ENCODE measurements around the gene NOM1. TPM values are rescaled to one million over a fixed set of nuclear protein-coding genes. Genes with fewer than 3 reads are reported as not detected.
"Not testable (repeated sequence)": the region's sequence is repeated elsewhere in the genome, so short reads cannot be mapped to it uniquely, and the experiment has no call there.

Gene NOM1
- total and polyA plus RNA-seq, 9 donors: 9.4 to 20.1 (median 13.6) TPM

GRCh38 chr7:156940421-156941122 is 8.9 kb upstream of the NOM1 start:
- WGBS (ENCODE audit: insufficient coverage): 94% methylated on average over 37 of the region's 57 CpGs

GRCh38 chr7:156941393-156942182 is 7.9 kb upstream of the NOM1 start:
- WGBS (ENCODE audit: insufficient coverage): 93% methylated on average over 75 of the region's 92 CpGs
- no peaks in the 10 kb centered on the region for H3K9me3 ChIP-seq (replicated peaks; ENCODE audit: control insufficient read depth, low read depth, low read length)
- no peaks in the 10 kb centered on the region for H3K36me3 ChIP-seq (ENCODE audit: control insufficient read depth, insufficient read depth, low read length)
- no peak overlapping the region for H3K4me3 ChIP-seq (ENCODE audit: low read length)
- H3K27ac ChIP-seq (ENCODE audit: low read length): no peak overlapping the region
- DNase-seq: no peak
- H3K27me3 ChIP-seq (ENCODE audit: control insufficient read depth, insufficient read depth, low read length): peaks cover 32% of the 10 kb centered on the region
- H3K4me1 ChIP-seq (ENCODE audit: control insufficient read depth, insufficient read depth, low read length): no peaks in the 10 kb centered on the region

More at GRCh38 chr7:156940421-156941122, 8.9 kb upstream of the NOM1 start:
- Histone ChIP-seq H3K27me3 (ENCODE audit: control insufficient read depth, insufficient read depth, low read length) (peaks cover 29% of the 10 kb centered on the region), H3K9me3 (replicated peaks; ENCODE audit: control insufficient read depth, low read depth, low read length) (no peaks in the 10 kb centered on the region), H3K4me1 (ENCODE audit: control insufficient read depth, insufficient read depth, low read length) (no peaks in the 10 kb centered on the region), H3K27ac (ENCODE audit: low read length) (no peak overlapping the region), H3K36me3 (ENCODE audit: control insufficient read depth, insufficient read depth, low read length) (no peaks in the 10 kb centered on the region), H3K4me3 (ENCODE audit: low read length) (no peak overlapping the region)
- DNase-seq: no peak

GRCh38 chr7:156942708-156943090 is 6.8 kb upstream of the NOM1 start:
- H3K27me3 ChIP-seq (ENCODE audit: control insufficient read depth, insufficient read depth, low read length): peaks cover 38% of the 10 kb centered on the region
- H3K36me3 ChIP-seq (ENCODE audit: control insufficient read depth, insufficient read depth, low read length): no peaks in the 10 kb centered on the region
- no peak overlapping the region for H3K4me3 ChIP-seq (ENCODE audit: low read length)
- 47% methylated on average over 20 of the region's 24 CpGs for WGBS (ENCODE audit: insufficient coverage)
- H3K9me3 ChIP-seq (replicated peaks; ENCODE audit: control insufficient read depth, low read depth, low read length): no peaks in the 10 kb centered on the region
- H3K27ac ChIP-seq (ENCODE audit: low read length): no peak overlapping the region
- DNase-seq: no peak
- no peaks in the 10 kb centered on the region for H3K4me1 ChIP-seq (ENCODE audit: control insufficient read depth, insufficient read depth, low read length)

- no peaks in the 10 kb centered on the region for H3K4me1 ChIP-seq (ENCODE audit: control insufficient read depth, insufficient read depth, low read length)
- peaks cover 39% of the 10 kb centered on the region for H3K27me3 ChIP-seq (ENCODE audit: control insufficient read depth, insufficient read depth, low read length)
- H3K4me3 ChIP-seq (ENCODE audit: low read length): no peak overlapping the region
- no peak for DNase-seq
- no peaks in the 10 kb centered on the region for H3K9me3 ChIP-seq (replicated peaks; ENCODE audit: control insufficient read depth, low read depth, low read length)
- H3K27ac ChIP-seq (ENCODE audit: low read length): no peak overlapping the region
- 33% methylated on average over 20 of the region's 36 CpGs for WGBS (ENCODE audit: insufficient coverage)
- H3K36me3 ChIP-seq (ENCODE audit: control insufficient read depth, insufficient read depth, low read length): no peaks in the 10 kb centered on the region
Observed at GRCh38 chr7:156943091-156944041, 6.1 kb upstream of the NOM1 start.

- Histone ChIP-seq H3K27me3 (ENCODE audit: control insufficient read depth, insufficient read depth, low read length) (peaks cover 38% of the 10 kb centered on the region), H3K4me3 (ENCODE audit: low read length) (no peak overlapping the region), H3K27ac (ENCODE audit: low read length) (no peak overlapping the region), H3K9me3 (replicated peaks; ENCODE audit: control insufficient read depth, low read depth, low read length) (no peaks in the 10 kb centered on the region), H3K36me3 (ENCODE audit: control insufficient read depth, insufficient read depth, low read length) (no peaks in the 10 kb centered on the region), H3K4me1 (ENCODE audit: control insufficient read depth, insufficient read depth, low read length) (peaks cover 8% of the 10 kb centered on the region)
- DNase-seq: no peak
- 63% methylated on average over 5 of the region's 9 CpGs for WGBS (ENCODE audit: insufficient coverage)
Observed at GRCh38 chr7:156944876-156945275, 4.6 kb upstream of the NOM1 start.

GRCh38 chr7:156947120-156947843 is 2.2 kb upstream of the NOM1 start:
- DNase-seq: no peak
- Histone ChIP-seq H3K36me3 (ENCODE audit: control insufficient read depth, insufficient read depth, low read length) (peaks cover 3% of the 10 kb centered on the region), H3K27ac (ENCODE audit: low read length) (no peak overlapping the region), H3K4me3 (ENCODE audit: low read length) (no peak overlapping the region), H3K4me1 (ENCODE audit: control insufficient read depth, insufficient read depth, low read length) (peaks cover 22% of the 10 kb centered on the region), H3K27me3 (ENCODE audit: control insufficient read depth, insufficient read depth, low read length) (peaks cover 37% of the 10 kb centered on the region), H3K9me3 (replicated peaks; ENCODE audit: control insufficient read depth, low read depth, low read length) (no peaks in the 10 kb centered on the region)
- WGBS (ENCODE audit: insufficient coverage): 64% methylated on average over 8 of the region's 12 CpGs

GRCh38 chr7:156948361-156948760 is 1.2 kb upstream of the NOM1 start:
- Histone ChIP-seq H3K27ac (ENCODE audit: low read length) (no peak overlapping the region), H3K36me3 (ENCODE audit: control insufficient read depth, insufficient read depth, low read length) (peaks cover 13% of the 10 kb centered on the region), H3K4me3 (ENCODE audit: low read length) (no peak overlapping the region), H3K9me3 (replicated peaks; ENCODE audit: control insufficient read depth, low read depth, low read length) (no peaks in the 10 kb centered on the region), H3K27me3 (ENCODE audit: control insufficient read depth, insufficient read depth, low read length) (peaks cover 27% of the 10 kb centered on the region), H3K4me1 (ENCODE audit: control insufficient read depth, insufficient read depth, low read length) (peaks cover 22% of the 10 kb centered on the region)
- DNase-seq: no peak
- WGBS (ENCODE audit: insufficient coverage): 91% methylated on average over 8 of the region's 12 CpGs

- H3K36me3 ChIP-seq (ENCODE audit: control insufficient read depth, insufficient read depth, low read length): peaks cover 32% of the 10 kb centered on the region
- H3K27ac ChIP-seq (ENCODE audit: low read length): no peak overlapping the region
- peaks cover 10% of the 10 kb centered on the region for H3K27me3 ChIP-seq (ENCODE audit: control insufficient read depth, insufficient read depth, low read length)
- peak overlapping the region; percentile 90 for H3K4me3 ChIP-seq (ENCODE audit: low read length)
- DNase-seq: no peak
- H3K9me3 ChIP-seq (replicated peaks; ENCODE audit: control insufficient read depth, low read depth, low read length): no peaks in the 10 kb centered on the region
- 2% methylated on average over 20 of the region's 21 CpGs for WGBS (ENCODE audit: insufficient coverage)
- peaks cover 22% of the 10 kb centered on the region for H3K4me1 ChIP-seq (ENCODE audit: control insufficient read depth, insufficient read depth, low read length)
Observed at GRCh38 chr7:156950381-156950858, 908 bp downstream of the NOM1 start.

GRCh38 chr7:156953215-156953614 is 3.7 kb downstream of the NOM1 start:
- DNase-seq; H3K9me3 ChIP-seq (replicated peaks; ENCODE audit: control insufficient read depth, low read depth, low read length); H3K27ac ChIP-seq (ENCODE audit: low read length); H3K27me3 ChIP-seq (ENCODE audit: control insufficient read depth, insufficient read depth, low read length); H3K4me3 ChIP-seq (ENCODE audit: low read length): not testable (repeated sequence)
- H3K4me1 ChIP-seq (ENCODE audit: control insufficient read depth, insufficient read depth, low read length): peaks cover 22% of the 10 kb centered on the region
- H3K36me3 ChIP-seq (ENCODE audit: control insufficient read depth, insufficient read depth, low read length): peaks cover 49% of the 10 kb centered on the region
- WGBS (ENCODE audit: insufficient coverage): 90% methylated on average over 6 of the region's 12 CpGs

Data from muscle of leg (tissue), 11 donors.